Activated CD4-positive, alpha-beta T cell treated with anti-CD3 and anti-CD28 coated beads for 36 hours (primary cell): Measurements from ENCODE around the gene FAM117B. TPM values are rescaled to one million over a fixed set of nuclear protein-coding genes. Genes with fewer than 3 reads are reported as not detected.

Experiments
- ATAC-seq: fragments of 200-7000 bp; cut with Tn5 transposase; one replicate; pipeline ENCODE4 v1.10.0; 2021; ENCODE audit warnings: mild to moderate bottlenecking, moderate library complexity
- CTCF ChIA-PET: fragments of 350-600 bp; sonication (Branson Sonifier 250); formaldehyde crosslinking; loops from one replicate; lab custom pipeline; 2021; ENCODE audit warnings: antibody characterized with exemption; lab: Charles Lee
- POLR2A ChIA-PET: fragments of 350-600 bp; sonication (Branson Sonifier 250); formaldehyde crosslinking; loops from one replicate; lab custom pipeline; 2021; ENCODE audit warnings: antibody characterized with exemption, inconsistent platforms; lab: Charles Lee
- DNase-seq: peaks from one replicate; pipeline ENCODE4 v3.0.0-alpha.2; 2020
- H3K27ac Mint-ChIP-seq: one replicate; pipeline ENCODE4 v1.8.0; 2021; ENCODE audit warnings: mixed read lengths
- H3K27me3 Mint-ChIP-seq: one replicate; pipeline ENCODE4 v1.8.0; 2021; ENCODE audit warnings: mixed read lengths
- H3K36me3 Mint-ChIP-seq: one replicate; pipeline ENCODE4 v1.8.0; 2021; ENCODE audit warnings: low read depth, mixed read lengths
- H3K4me1 Mint-ChIP-seq: one replicate; pipeline ENCODE4 v1.8.0; 2021; ENCODE audit warnings: mixed read lengths
- H3K4me3 Mint-ChIP-seq: one replicate; pipeline ENCODE4 v1.8.0; 2021; ENCODE audit warnings: mild to moderate bottlenecking, moderate library complexity, mixed read lengths
- H3K9me3 Mint-ChIP-seq: one replicate; pipeline ENCODE4 v1.8.0; 2021; ENCODE audit warnings: low read depth, mixed read lengths
- intact Hi-C, 2 experiments: fragments of 100-400 bp; cut with DNase I in 1 of 2; cut with micrococcal nuclease in 1 of 2; formaldehyde crosslinking; loops; one replicate each; pipeline versions ENCODE4 v1.14.2 to v1.15.1; 2022 to 2024; cut with DNase I, micrococcal nuclease
- total RNA-seq, 2 experiments: library from RNA; stranded (reverse); gene quantifications; one replicate each; pipeline ENCODE4 v1.2.3, GENCODE V29; 2021

Gene FAM117B
- total RNA-seq, 2 experiments from 2014 or later = 15.3 to 16.6 TPM

GRCh38 chr2:202610380-202610779 is 24.4 kb upstream of the FAM117B start:
- peaks cover 16% of the 10 kb centered on the region for H3K4me1 Mint-ChIP-seq
- DNase-seq = no peak

GRCh38 chr2:202612145-202612544 is 22.6 kb upstream of the FAM117B start:
- H3K27ac Mint-ChIP-seq = no peak overlapping the region
- intact Hi-C loops = no loop called here
- ChIA-PET CTCF (no interaction called here), POLR2A (no interaction called here)
- no peaks in the 10 kb centered on the region for H3K9me3 Mint-ChIP-seq
- no peak overlapping the region for H3K4me3 Mint-ChIP-seq
- no peaks in the 10 kb centered on the region for H3K36me3 Mint-ChIP-seq
- ATAC-seq (no peak), DNase-seq (no peak)
- H3K27me3 Mint-ChIP-seq = no peaks in the 10 kb centered on the region
- peaks cover 16% of the 10 kb centered on the region for H3K4me1 Mint-ChIP-seq

More at GRCh38 chr2:202610380-202610779, 24.4 kb upstream of the FAM117B start:
- Mint-ChIP-seq H3K9me3 (no peaks in the 10 kb centered on the region), H3K27me3 (no peaks in the 10 kb centered on the region), H3K36me3 (no peaks in the 10 kb centered on the region), H3K27ac (no peak overlapping the region), H3K4me3 (no peak overlapping the region)
- ATAC-seq = no peak
- intact Hi-C loops = no loop called here
- ChIA-PET POLR2A (no interaction called here), CTCF (interaction anchor here (0.6 kb wide), 2 partner anchors 9 to 251 kb away, joined by 3 read pairs; no protein-coding TSS in a partner anchor)

- ChIA-PET POLR2A (no interaction called here), CTCF (interaction anchor here (0.7 kb wide), 1 partner anchor 1080 kb away, joined by 4 read pairs; no protein-coding TSS in a partner anchor)
- H3K27ac Mint-ChIP-seq = no peak overlapping the region
- H3K4me3 Mint-ChIP-seq = no peak overlapping the region
- H3K27me3 Mint-ChIP-seq = no peaks in the 10 kb centered on the region
- ATAC-seq (no peak), DNase-seq (no peak)
- H3K9me3 Mint-ChIP-seq = no peaks in the 10 kb centered on the region
- intact Hi-C loops = no loop called here
- peaks cover 16% of the 10 kb centered on the region for H3K4me1 Mint-ChIP-seq
- H3K36me3 Mint-ChIP-seq = no peaks in the 10 kb centered on the region
These were observed 21.3 kb upstream of the FAM117B start for GRCh38 chr2:202613479-202613878.

- intact Hi-C loops = no loop called here
- no peaks in the 10 kb centered on the region for H3K9me3 Mint-ChIP-seq
- ChIA-PET POLR2A (no interaction called here), CTCF (interaction anchor here (0.6 kb wide), 1 partner anchor 1047 kb away, joined by 4 read pairs; no protein-coding TSS in a partner anchor)
- no peaks in the 10 kb centered on the region for H3K27me3 Mint-ChIP-seq
- H3K4me3 Mint-ChIP-seq = no peak overlapping the region
- no peak for ATAC-seq
- no peaks in the 10 kb centered on the region for H3K36me3 Mint-ChIP-seq
- no peak overlapping the region for H3K27ac Mint-ChIP-seq
- DNase-seq = no peak
- no peaks in the 10 kb centered on the region for H3K4me1 Mint-ChIP-seq
These were observed 10.6 kb upstream of the FAM117B start for GRCh38 chr2:202624133-202624532.

GRCh38 chr2:202627042-202627441 is 7.7 kb upstream of the FAM117B start:
- H3K36me3 Mint-ChIP-seq = no peaks in the 10 kb centered on the region
- no peaks in the 10 kb centered on the region for H3K27me3 Mint-ChIP-seq
- no peak overlapping the region for H3K27ac Mint-ChIP-seq
- no peaks in the 10 kb centered on the region for H3K9me3 Mint-ChIP-seq
- ATAC-seq = no peak
- ChIA-PET CTCF (interaction anchor here (1.1 kb wide), 1 partner anchor 43 kb away, joined by 3 read pairs; no protein-coding TSS in a partner anchor), POLR2A (no interaction called here)
- intact Hi-C loops = no loop called here
- no peak for DNase-seq
- H3K4me3 Mint-ChIP-seq = no peak overlapping the region
- H3K4me1 Mint-ChIP-seq = peaks cover 5% of the 10 kb centered on the region

GRCh38 chr2:202628646-202629198 is 6.0 kb upstream of the FAM117B start:
- no peak for DNase-seq
- intact Hi-C loops = no loop called here
- H3K4me1 Mint-ChIP-seq = peaks cover 17% of the 10 kb centered on the region
- no peak for ATAC-seq
- H3K36me3 Mint-ChIP-seq = no peaks in the 10 kb centered on the region
- H3K27me3 Mint-ChIP-seq = no peaks in the 10 kb centered on the region
- POLR2A ChIA-PET = no interaction called here
- no peaks in the 10 kb centered on the region for H3K9me3 Mint-ChIP-seq
- H3K27ac Mint-ChIP-seq = no peak overlapping the region
- H3K4me3 Mint-ChIP-seq = no peak overlapping the region
- CTCF ChIA-PET = interaction anchor here (0.6 to 0.7 kb wide), 2 partner anchors 47 to 106 kb away, joined by 3 to 4 read pairs; no protein-coding TSS in a partner anchor

GRCh38 chr2:202632682-202633290 is 2.0 kb upstream of the FAM117B start:
- POLR2A ChIA-PET = no interaction called here
- no peaks in the 10 kb centered on the region for H3K27me3 Mint-ChIP-seq
- H3K27ac Mint-ChIP-seq = peak overlapping the region; percentile 67
- intact Hi-C loops = loop anchor here in 1 of 2 experiments (10.0 kb wide), 3 partner anchors 242 to 1082 kb away; partner anchors contain the start of gene ICA1L
- DNase-seq (no peak), ATAC-seq (no peak)
- CTCF ChIA-PET = interaction anchor here (1.4 to 1.5 kb wide), 2 partner anchors 44 to 68 kb away, joined by 3 to 7 read pairs; no protein-coding TSS in a partner anchor
- no peaks in the 10 kb centered on the region for H3K9me3 Mint-ChIP-seq
- no peak overlapping the region for H3K4me3 Mint-ChIP-seq
- peaks cover 29% of the 10 kb centered on the region for H3K4me1 Mint-ChIP-seq
- peaks cover 6% of the 10 kb centered on the region for H3K36me3 Mint-ChIP-seq

GRCh38 chr2:202633470-202633869 is 1.3 kb upstream of the FAM117B start:
- intact Hi-C loops = loop anchor here in 1 of 2 experiments (10.0 kb wide), 3 partner anchors 241 to 1081 kb away; partner anchors contain the start of gene ICA1L
- CTCF ChIA-PET = interaction anchor here (1.2 kb wide), 1 partner anchor 36 kb away, joined by 5 read pairs; no protein-coding TSS in a partner anchor
- Mint-ChIP-seq H3K9me3 (no peaks in the 10 kb centered on the region), H3K4me1 (peaks cover 35% of the 10 kb centered on the region), H3K27ac (peak overlapping the region; percentile 93), H3K36me3 (peaks cover 11% of the 10 kb centered on the region), H3K27me3 (no peaks in the 10 kb centered on the region), H3K4me3 (peak overlapping the region; percentile 83)
- ATAC-seq = no peak
- no peak for DNase-seq
- POLR2A ChIA-PET = no interaction called here

- Mint-ChIP-seq H3K27ac (peak overlapping the region; percentile 96), H3K4me3 (peak overlapping the region; percentile 83), H3K36me3 (peaks cover 16% of the 10 kb centered on the region), H3K9me3 (no peaks in the 10 kb centered on the region), H3K27me3 (no peaks in the 10 kb centered on the region), H3K4me1 (peaks cover 56% of the 10 kb centered on the region)
- ChIA-PET CTCF (interaction anchor here (0.5 to 2.3 kb wide), 6 partner anchors 12 to 281 kb away, joined by 3 to 9 read pairs (median 3); no protein-coding TSS in a partner anchor), POLR2A (interaction anchor here (0.6 to 2.0 kb wide), 5 partner anchors 32 to 274 kb away, joined by 3 to 9 read pairs (median 4); no protein-coding TSS in a partner anchor)
- peak; percentile 60 for ATAC-seq
- DNase-seq = peak; percentile 96
- intact Hi-C loops = loop anchor here (2.0 to 10.0 kb wide), 12 partner anchors 31 to 1453 kb away; partner anchors contain the start of genes BMPR2 (in 1 of the 2), CASP10 (in 1 of the 2), ICA1L (in 1 of the 2) and NBEAL1 (in 1 of the 2)
These were observed 851 bp downstream of the FAM117B start for GRCh38 chr2:202635428-202636212.

- POLR2A ChIA-PET = interaction anchor here (0.6 to 2.0 kb wide), 3 partner anchors 31 to 64 kb away, joined by 3 to 9 read pairs (median 4); no protein-coding TSS in a partner anchor
- CTCF ChIA-PET = interaction anchor here (0.5 to 2.3 kb wide), 8 partner anchors 11 to 280 kb away, joined by 3 to 9 read pairs (median 3); no protein-coding TSS in a partner anchor
- H3K9me3 Mint-ChIP-seq = no peaks in the 10 kb centered on the region
- peaks cover 58% of the 10 kb centered on the region for H3K4me1 Mint-ChIP-seq
- intact Hi-C loops = loop anchor here (2.0 to 10.0 kb wide), 8 partner anchors 239 to 1454 kb away; partner anchors contain the start of genes CASP10 (in 1 of the 2), ICA1L (in 1 of the 2), STRADB (in 1 of the 2) and TRAK2 (in 1 of the 2)
- DNase-seq = no peak
- H3K27me3 Mint-ChIP-seq = no peaks in the 10 kb centered on the region
- ATAC-seq = peak; percentile 1
- H3K4me3 Mint-ChIP-seq = peak overlapping the region; percentile 83
- H3K27ac Mint-ChIP-seq = peak overlapping the region; percentile 96
- H3K36me3 Mint-ChIP-seq = peaks cover 16% of the 10 kb centered on the region
These were observed 1.4 kb downstream of the FAM117B start for GRCh38 chr2:202636213-202636513.
